ENCODE results near the gene GABBR1. TPM values are rescaled to one million over a fixed set of nuclear protein-coding genes. Genes with fewer than 3 reads are reported as not detected.

GABBR1 gene
- polyA plus RNA-seq, 1 donor from 2014 or later = 108 TPM

DNA sequence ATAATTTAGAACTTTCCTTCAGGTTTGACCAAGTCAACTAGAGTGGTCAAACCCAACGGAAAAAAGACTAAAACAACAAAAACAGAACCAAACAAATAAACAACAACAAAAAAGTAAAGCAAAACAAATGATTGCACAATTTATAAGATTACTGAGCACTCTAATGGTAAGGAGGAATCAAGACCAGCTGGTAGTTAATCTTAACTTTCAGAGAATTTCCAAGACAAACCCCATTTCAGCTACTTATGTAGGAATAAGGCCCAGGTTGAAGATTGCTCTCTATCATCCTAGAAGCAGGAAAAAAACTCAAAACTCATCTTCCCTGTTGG lies 107.7 kb downstream of the GABBR1 start:
- no peaks in the 10 kb centered on the region for H4K20me1 ChIP-seq (ENCODE audit: insufficient read depth)
- H3K27ac ChIP-seq (ENCODE audit: low read length) = no peak overlapping the region
- no peak overlapping the region for H3K9ac ChIP-seq (ENCODE audit: low read length)
- H3K9me3 ChIP-seq (ENCODE audit: low read length) = no peaks in the 10 kb centered on the region
- no peaks in the 10 kb centered on the region for H3K36me3 ChIP-seq (ENCODE audit: insufficient read depth, low read length)
- no peaks in the 10 kb centered on the region for H3F3A ChIP-seq (ENCODE audit: insufficient read depth, low read length, poor library complexity, severe bottlenecking)
- no peak overlapping the region for H2AFZ ChIP-seq (ENCODE audit: low read depth, low read length)
- no peaks in the 10 kb centered on the region for H3K27me3 ChIP-seq (ENCODE audit: insufficient read depth, low read depth, low read length)
- TF ChIP-seq POLR2AphosphoS5 (IDR thresholded peaks at IDR 0.05) (no peak), EP300 (conservative IDR thresholded peaks at IDR 0.05; ENCODE audit: poor library complexity, severe bottlenecking) (no peak), RAD21 (conservative IDR thresholded peaks at IDR 0.05) (no peak), MXI1 (conservative IDR thresholded peaks at IDR 0.05; ENCODE audit: poor library complexity, severe bottlenecking) (no peak), TAF1 (IDR thresholded peaks at IDR 0.05; ENCODE audit: low read depth) (no peak), SMC3 (conservative IDR thresholded peaks at IDR 0.05; ENCODE audit: poor library complexity) (no peak), EZH2 (IDR thresholded peaks at IDR 0.05; ENCODE audit: borderline replicate concordance, insufficient read depth, low read length, poor library complexity, severe bottlenecking) (no peak)
- TF ChIP-seq, protein P1, sequence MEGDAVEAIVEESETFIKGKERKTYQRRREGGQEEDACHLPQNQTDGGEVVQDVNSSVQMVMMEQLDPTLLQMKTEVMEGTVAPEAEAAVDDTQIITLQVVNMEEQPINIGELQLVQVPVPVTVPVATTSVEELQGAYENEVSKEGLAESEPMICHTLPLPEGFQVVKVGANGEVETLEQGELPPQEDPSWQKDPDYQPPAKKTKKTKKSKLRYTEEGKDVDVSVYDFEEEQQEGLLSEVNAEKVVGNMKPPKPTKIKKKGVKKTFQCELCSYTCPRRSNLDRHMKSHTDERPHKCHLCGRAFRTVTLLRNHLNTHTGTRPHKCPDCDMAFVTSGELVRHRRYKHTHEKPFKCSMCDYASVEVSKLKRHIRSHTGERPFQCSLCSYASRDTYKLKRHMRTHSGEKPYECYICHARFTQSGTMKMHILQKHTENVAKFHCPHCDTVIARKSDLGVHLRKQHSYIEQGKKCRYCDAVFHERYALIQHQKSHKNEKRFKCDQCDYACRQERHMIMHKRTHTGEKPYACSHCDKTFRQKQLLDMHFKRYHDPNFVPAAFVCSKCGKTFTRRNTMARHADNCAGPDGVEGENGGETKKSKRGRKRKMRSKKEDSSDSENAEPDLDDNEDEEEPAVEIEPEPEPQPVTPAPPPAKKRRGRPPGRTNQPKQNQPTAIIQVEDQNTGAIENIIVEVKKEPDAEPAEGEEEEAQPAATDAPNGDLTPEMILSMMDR (IDR thresholded peaks at IDR 0.05; ENCODE audit: poor library complexity, severe bottlenecking) = no peak
- TF ChIP-seq, protein P2, sequence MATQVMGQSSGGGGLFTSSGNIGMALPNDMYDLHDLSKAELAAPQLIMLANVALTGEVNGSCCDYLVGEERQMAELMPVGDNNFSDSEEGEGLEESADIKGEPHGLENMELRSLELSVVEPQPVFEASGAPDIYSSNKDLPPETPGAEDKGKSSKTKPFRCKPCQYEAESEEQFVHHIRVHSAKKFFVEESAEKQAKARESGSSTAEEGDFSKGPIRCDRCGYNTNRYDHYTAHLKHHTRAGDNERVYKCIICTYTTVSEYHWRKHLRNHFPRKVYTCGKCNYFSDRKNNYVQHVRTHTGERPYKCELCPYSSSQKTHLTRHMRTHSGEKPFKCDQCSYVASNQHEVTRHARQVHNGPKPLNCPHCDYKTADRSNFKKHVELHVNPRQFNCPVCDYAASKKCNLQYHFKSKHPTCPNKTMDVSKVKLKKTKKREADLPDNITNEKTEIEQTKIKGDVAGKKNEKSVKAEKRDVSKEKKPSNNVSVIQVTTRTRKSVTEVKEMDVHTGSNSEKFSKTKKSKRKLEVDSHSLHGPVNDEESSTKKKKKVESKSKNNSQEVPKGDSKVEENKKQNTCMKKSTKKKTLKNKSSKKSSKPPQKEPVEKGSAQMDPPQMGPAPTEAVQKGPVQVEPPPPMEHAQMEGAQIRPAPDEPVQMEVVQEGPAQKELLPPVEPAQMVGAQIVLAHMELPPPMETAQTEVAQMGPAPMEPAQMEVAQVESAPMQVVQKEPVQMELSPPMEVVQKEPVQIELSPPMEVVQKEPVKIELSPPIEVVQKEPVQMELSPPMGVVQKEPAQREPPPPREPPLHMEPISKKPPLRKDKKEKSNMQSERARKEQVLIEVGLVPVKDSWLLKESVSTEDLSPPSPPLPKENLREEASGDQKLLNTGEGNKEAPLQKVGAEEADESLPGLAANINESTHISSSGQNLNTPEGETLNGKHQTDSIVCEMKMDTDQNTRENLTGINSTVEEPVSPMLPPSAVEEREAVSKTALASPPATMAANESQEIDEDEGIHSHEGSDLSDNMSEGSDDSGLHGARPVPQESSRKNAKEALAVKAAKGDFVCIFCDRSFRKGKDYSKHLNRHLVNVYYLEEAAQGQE (IDR thresholded peaks at IDR 0.05; ENCODE audit: borderline replicate concordance) = no peak
- no peak overlapping the region for H3K4me2 ChIP-seq (ENCODE audit: low read length)
- H3K9me2 ChIP-seq (ENCODE audit: insufficient read depth, low read length) = no peaks in the 10 kb centered on the region
- H3K79me2 ChIP-seq (replicated peaks; ENCODE audit: insufficient read depth, low read length) = no peaks in the 10 kb centered on the region
- H3K4me3 ChIP-seq (ENCODE audit: low read length) = no peak overlapping the region

DNA sequence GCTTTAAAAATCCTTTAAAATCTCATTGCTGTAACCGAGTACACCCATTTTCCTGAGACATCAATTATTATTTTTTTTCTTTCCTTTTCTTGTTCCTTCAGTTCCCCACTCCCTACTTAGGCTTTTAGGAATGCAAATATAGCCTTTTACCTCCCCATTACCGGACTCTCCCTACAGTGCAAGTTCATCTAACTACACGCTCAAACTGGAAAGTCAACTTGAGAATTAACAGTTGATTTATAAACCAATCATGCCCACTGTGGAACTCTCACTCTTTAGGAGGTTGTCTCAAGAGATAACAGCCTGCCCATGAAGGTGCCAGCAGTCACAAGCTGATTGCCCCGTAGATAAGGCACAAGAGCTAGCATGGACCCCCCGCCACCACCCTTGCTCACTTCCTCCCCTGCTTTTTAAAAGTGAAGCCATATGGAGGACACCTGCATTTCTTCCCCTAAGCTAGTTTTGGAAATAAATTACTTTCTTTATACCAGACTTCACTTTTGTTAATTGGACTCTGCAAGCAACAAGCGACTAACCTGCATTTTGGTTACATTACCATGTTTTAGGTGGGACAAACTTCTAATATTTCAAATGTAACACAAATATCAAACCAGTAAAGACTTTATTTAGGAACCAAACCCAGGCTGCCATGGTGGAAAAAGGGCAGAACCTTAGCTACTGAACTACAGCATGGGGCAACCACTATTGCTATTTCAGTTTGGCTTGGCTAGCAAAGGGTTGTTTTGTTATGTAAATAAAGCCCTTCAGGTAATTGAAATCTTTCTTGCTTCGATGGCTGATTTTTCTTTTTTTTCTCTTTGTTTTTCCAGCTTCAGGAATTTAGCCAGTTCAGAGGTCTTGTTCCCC lies 108.3 kb downstream of the GABBR1 start:
- Histone ChIP-seq H3F3A (ENCODE audit: insufficient read depth, low read length, poor library complexity, severe bottlenecking) (no peaks in the 10 kb centered on the region), H3K36me3 (ENCODE audit: insufficient read depth, low read length) (no peaks in the 10 kb centered on the region), H4K20me1 (ENCODE audit: insufficient read depth) (no peaks in the 10 kb centered on the region), H3K4me3 (ENCODE audit: low read length) (no peak overlapping the region), H3K27ac (ENCODE audit: low read length) (no peak overlapping the region), H3K9me2 (ENCODE audit: insufficient read depth, low read length) (no peaks in the 10 kb centered on the region), H3K9me3 (ENCODE audit: low read length) (no peaks in the 10 kb centered on the region), H3K9ac (ENCODE audit: low read length) (no peak overlapping the region), H3K79me2 (replicated peaks; ENCODE audit: insufficient read depth, low read length) (no peaks in the 10 kb centered on the region), H2AFZ (ENCODE audit: low read depth, low read length) (no peak overlapping the region), H3K27me3 (ENCODE audit: insufficient read depth, low read depth, low read length) (no peaks in the 10 kb centered on the region), H3K4me2 (ENCODE audit: low read length) (no peak overlapping the region)
- no peak for TF ChIP-seq MXI1 (conservative IDR thresholded peaks at IDR 0.05; ENCODE audit: poor library complexity, severe bottlenecking)
- no peak for TF ChIP-seq SMC3 (conservative IDR thresholded peaks at IDR 0.05; ENCODE audit: poor library complexity)
- TF ChIP-seq, protein P2 (IDR thresholded peaks at IDR 0.05; ENCODE audit: borderline replicate concordance) = no peak
- no peak for TF ChIP-seq EZH2 (IDR thresholded peaks at IDR 0.05; ENCODE audit: borderline replicate concordance, insufficient read depth, low read length, poor library complexity, severe bottlenecking)
- TF ChIP-seq TAF1 (IDR thresholded peaks at IDR 0.05; ENCODE audit: low read depth) = no peak
- no peak for TF ChIP-seq EP300 (conservative IDR thresholded peaks at IDR 0.05; ENCODE audit: poor library complexity, severe bottlenecking)
- no peak for TF ChIP-seq RAD21 (conservative IDR thresholded peaks at IDR 0.05)
- TF ChIP-seq, protein P1 (IDR thresholded peaks at IDR 0.05; ENCODE audit: poor library complexity, severe bottlenecking) = no peak
- TF ChIP-seq POLR2AphosphoS5 (IDR thresholded peaks at IDR 0.05) = no peak
